Muscle of back (tissue), 11 donors: Measurements from ENCODE around the gene SLC13A3. TPM values are rescaled to one million over a fixed set of nuclear protein-coding genes. Genes with fewer than 3 reads are reported as not detected.

ENCODE experiments used
- DNase-seq, 3 donors: peaks; one replicate each; pipeline versions ENCODE4 v3.0.0 to v3.0.0-alpha.2; 2013
- polyA plus RNA-seq, 10 donors: library from polyadenylated mRNA; unstranded; fragments of 120-200 nt; gene quantifications; one replicate each; pipeline ENCODE4 v1.2.1, GENCODE V29; 2013; ENCODE audit not compliant: insufficient read length in 10 of 10

Gene SLC13A3
- polyA plus RNA-seq, 10 donors, result 2.2 to 4.8 (median 3.3) TPM

DNA sequence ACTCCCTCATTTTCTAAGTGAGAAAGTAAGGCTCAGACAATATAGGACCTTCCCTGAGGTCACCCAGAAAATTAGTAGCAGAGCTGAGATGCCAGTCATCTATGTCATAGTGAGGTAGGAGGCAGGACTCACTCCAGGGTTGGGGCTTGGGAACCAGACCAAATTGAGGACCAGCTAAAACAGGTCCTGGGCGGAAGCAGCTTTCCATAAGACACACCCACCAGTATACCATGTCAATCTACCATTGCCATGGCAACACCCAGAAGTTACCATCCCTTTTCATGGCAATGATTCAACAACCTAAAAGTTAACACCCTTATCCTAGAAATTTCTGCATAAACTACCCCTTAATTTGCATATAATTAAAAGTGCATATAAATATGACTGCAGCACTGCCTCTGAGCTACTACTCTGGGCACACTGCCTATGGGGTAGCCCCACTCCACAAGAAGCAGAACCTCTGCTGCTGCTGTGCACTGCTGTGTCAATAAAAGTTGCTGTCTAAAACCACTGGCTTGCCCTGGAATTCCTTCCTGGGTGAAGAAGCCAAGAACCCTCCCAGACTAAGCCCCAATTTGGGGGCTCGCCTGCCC, 70.5 kb downstream of the SLC13A3 start:
- no peak for DNase-seq

- DNase-seq, result no peak
Measured at GRCh38 chr20:46578745-46579144, 72.5 kb downstream of the SLC13A3 start.

- no peak for DNase-seq
Measured at GRCh38 chr20:46576774-46577395, 74.4 kb downstream of the SLC13A3 start.

- no peak for DNase-seq
Measured at GRCh38 chr20:46575937-46576461, 75.3 kb downstream of the SLC13A3 start.

DNA sequence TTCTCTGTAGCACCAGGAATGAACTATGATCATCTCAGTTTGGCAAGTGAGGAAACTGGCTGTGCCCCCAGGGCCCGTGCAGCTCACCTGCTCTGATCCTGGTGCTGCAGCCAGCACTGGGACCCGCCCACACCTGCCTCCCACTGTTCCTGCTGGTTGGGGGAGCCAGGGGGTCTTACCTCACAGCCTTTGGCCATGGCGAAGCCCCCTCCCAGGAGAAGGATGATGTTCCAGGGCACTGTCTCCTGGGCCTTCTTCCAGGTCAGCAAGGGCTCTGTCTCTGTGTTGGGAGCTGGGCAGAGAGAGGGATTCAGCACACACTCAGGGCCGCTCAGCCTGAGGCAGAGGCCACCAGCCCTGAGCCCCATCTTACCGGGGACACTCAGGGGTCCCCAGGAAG, 75.9 kb downstream of the SLC13A3 start:
- DNase-seq, result no peak

DNA sequence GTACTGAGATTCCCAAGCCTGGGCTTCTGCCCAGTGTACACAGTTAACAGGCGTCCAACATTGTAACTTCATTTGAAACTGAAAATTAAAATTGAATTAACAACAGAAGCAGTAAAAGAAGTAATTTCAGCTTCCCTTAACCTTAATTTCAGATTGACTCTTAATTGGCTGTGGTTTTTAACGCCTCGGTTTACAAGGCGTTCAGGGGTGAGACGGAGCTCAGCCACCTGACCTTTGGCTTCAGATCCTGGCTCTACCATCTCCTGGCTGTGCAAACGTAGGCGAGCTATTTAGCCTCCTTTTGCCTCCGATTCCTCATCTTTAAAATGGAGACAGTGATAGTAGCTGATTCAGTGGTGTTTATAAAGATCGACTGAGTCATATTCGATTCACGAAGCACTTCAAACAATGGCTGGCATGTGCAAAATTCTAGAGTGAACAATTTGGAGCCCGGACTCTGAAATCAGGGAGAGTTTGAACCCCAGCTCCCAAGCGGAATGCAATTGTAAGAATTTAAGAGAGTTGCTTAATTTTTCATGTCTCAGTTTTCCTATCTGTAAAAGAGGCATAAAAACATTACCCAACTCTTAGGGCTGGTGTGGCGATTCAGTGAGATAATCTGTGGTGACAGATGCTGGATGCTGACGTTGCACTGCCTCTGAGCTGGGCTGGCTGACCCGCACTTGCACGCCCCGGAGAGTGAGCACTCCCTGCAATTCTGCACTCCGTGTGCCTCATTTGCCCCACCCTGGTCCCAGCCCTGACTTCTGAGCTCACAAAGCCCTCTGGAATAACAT, 77.3 kb downstream of the SLC13A3 start:
- DNase-seq, result no peak

GRCh38 chr20:46573234-46573633, 78.0 kb downstream of the SLC13A3 start:
- peak in 1 of 3 donors; percentile 37 for DNase-seq

- DNase-seq, result no peak
Measured at GRCh38 chr20:46572790-46573189, 78.5 kb downstream of the SLC13A3 start.

DNA sequence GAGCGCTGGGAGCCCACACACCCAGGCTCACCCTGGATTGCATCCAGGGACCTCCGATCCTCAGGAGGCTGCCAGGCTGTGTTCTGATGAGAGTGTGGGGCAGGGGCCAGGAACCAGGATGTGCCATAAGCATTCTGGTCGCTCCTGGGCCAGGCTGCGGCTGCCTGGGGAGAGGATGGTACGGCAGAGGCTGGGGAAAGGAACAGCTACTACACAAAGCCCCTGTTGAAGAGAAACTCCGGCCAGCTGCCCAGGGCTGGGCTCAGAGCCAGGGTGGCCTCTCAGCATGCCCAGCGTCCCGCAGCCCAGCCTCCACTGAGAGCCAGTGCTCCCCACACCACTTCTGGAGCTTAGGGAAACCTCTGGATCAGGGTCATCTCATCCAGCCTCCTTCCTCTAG, 79.1 kb downstream of the SLC13A3 start:
- peak; percentile 51 to 75 (median 59) for DNase-seq

GRCh38 chr20:46571418-46571817, 79.8 kb downstream of the SLC13A3 start:
- no peak for DNase-seq

GRCh38 chr20:46570956-46571355, 80.3 kb downstream of the SLC13A3 start:
- DNase-seq, result no peak

- DNase-seq, result no peak
Measured at GRCh38 chr20:46569961-46570360, 81.3 kb downstream of the SLC13A3 start.

- DNase-seq, result peak; percentile 82 to 93 (median 85)
Measured at GRCh38 chr20:46568570-46569129, 82.6 kb downstream of the SLC13A3 start.

DNA sequence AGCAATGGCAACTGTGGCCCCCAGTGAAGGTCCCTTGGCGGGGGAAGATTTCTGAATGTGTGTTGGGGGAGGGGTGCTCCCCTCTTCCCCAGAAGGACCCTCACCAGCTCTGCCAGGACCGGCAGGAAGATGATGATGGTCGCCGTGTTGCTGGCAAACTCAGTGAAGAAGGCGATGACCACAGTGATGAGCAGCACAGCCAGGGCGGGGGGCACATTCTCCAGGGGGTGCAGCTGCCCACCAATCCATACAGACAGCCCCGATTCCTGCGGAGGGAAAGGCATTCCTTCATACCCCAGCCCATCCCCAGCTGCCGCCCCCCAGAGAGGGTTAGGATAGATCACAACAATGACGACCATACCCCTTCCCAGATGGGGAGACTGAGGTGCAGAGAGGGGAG, 85.1 kb downstream of the SLC13A3 start:
- DNase-seq, result no peak

DNA sequence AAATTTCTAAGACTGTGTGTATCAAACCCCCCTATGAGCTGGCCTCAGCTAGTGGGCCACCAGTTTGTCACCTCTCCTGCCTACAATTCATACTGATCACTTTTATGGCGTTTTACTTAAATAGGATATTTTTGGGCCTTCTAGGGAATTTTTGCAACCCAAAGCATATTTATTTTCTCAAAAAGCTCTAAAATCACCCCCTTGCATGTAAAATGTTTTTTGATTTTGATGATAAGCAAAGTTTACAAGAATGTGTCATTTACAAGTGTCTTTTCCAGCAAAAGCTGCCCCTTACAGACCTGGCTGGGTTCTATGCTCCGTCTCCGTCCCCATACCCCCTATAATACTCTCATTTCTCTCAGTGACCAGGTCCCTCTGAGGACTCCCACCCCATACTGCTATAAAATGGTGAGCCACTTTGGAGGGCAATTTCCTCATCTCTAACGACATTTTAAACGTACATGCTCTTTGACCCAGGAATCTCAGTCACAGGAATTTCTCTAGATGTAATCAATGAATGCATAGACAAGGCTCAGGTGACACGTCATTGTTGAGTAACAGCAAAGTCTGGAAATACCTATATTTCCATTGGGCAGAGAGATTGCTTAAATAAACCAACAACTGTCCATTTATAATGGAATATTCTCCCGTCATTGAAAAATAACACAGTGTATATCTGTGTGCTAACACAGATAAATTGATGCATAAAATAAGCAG, 86.9 kb downstream of the SLC13A3 start:
- no peak for DNase-seq

- DNase-seq, result no peak
Measured at GRCh38 chr20:46563860-46564221, 87.4 kb downstream of the SLC13A3 start.

GRCh38 chr20:46563170-46563859, 87.9 kb downstream of the SLC13A3 start:
- no peak for DNase-seq

GRCh38 chr20:46562373-46563169, 88.7 kb downstream of the SLC13A3 start:
- DNase-seq, result peak; percentile 73 to 95 (median 83)

GRCh38 chr20:46562009-46562372, 89.3 kb downstream of the SLC13A3 start:
- no peak for DNase-seq

DNA sequence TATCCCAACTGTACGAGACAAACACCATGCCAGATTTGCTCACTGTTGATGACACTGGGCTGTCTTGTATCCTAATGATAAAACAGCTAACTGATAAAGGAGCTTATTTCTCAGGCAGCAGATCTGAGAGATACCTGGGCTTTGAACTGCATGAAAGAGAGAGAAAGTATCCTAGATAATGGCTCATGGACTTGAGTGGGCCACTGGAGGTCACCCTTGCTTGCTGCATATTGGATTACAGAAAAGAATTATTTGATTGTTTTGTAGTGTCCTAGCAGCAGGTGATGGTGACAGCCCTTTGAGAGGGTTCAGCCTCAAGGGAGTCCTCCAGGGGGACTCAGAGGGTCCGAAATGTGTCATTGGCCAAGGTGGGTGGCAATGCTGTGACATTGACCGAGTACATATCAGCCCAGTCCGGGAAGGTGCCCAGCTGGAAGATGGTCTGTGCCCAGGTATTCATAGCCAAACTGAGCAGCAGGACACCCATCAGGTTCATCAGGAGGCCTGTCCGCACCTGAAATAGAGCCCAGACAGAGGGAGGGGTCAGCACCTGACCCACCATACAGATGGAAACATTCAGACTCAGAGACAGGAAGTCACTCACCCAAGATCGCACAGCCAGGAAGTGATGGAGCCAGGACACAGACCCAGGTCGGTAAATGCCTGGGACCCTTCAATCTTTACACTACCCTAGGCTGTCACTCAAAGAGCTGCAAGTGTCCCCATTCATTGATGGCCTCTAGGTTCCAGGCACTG, 91.4 kb downstream of the SLC13A3 start:
- no peak for DNase-seq
